A549 (cell line): ENCODE results near the gene SLCO4A1.

Experiments
- CBX8 ChIP-seq: fragments of 200-600 bp; sonication (generic); IDR thresholded peaks from 2 replicates; pipeline ENCODE4 v1.6.1; 2016
- FOSL2 ChIP-seq, 2 experiments: fragments of 450-650 bp in 1 of 2; fragments of >200 bp in 1 of 2; sonication (Bioruptor Twin) in 1 of 2; formaldehyde crosslinking; IDR thresholded peaks; 2 replicates each; pipeline versions ENCODE4 v1.5.0 to v1.6.1; 2016 to 2020; ENCODE audit warnings: mild to moderate bottlenecking in 1 of 2, moderate library complexity in 1 of 2
- HDAC2 ChIP-seq: fragments of 200-600 bp; sonication (generic); IDR thresholded peaks from 2 replicates; pipeline ENCODE4 v1.6.1; 2016
- JUN ChIP-seq, 2 experiments: fragments of >200 bp; sonication (Bioruptor Twin); formaldehyde crosslinking; IDR thresholded peaks; 2 replicates in 1 of 2; 3 replicates in 1 of 2; pipeline ENCODE4 v1.6.1; 2016 to 2017
- KDM5A ChIP-seq: fragments of 200-600 bp; sonication (generic); IDR thresholded peaks from 2 replicates; pipeline ENCODE4 v1.6.1; 2016; ENCODE audit warnings: antibody characterized with exemption, mild to moderate bottlenecking
- MYC ChIP-seq: IDR thresholded peaks from 2 replicates; pipeline ENCODE4 v1.6.1; 2012; ENCODE audit warnings: mild to moderate bottlenecking, inconsistent platforms, low read length, improper control_type of control experiment, borderline replicate concordance
- PHF8 ChIP-seq: fragments of 200-600 bp; sonication (generic); IDR thresholded peaks from 2 replicates; pipeline ENCODE4 v1.6.1; 2016; ENCODE audit warnings: low read depth, mild to moderate bottlenecking, antibody characterized with exemption, moderate library complexity, borderline replicate concordance
- POLR2A ChIP-seq: IDR thresholded peaks from 2 replicates; pipeline ENCODE4 v1.6.1; 2012; ENCODE audit warnings: mild to moderate bottlenecking, low read length
- POLR2AphosphoS2 ChIP-seq: conservative IDR thresholded peaks from 2 replicates; pipeline ENCODE4 v1.6.1; 2012; ENCODE audit warnings: low read length, improper control_type of control experiment, inconsistent platforms
- RCOR1 ChIP-seq: fragments of 150-350 bp; IDR thresholded peaks from 2 replicates; pipeline ENCODE4 v1.6.1; 2014; ENCODE audit warnings: antibody characterized with exemption, low read length, low read depth
- RNF2 ChIP-seq: fragments of 200-600 bp; sonication (generic); IDR thresholded peaks from 2 replicates; pipeline ENCODE4 v1.6.1; 2016; ENCODE audit warnings: low read depth, mild to moderate bottlenecking, antibody characterized with exemption, moderate library complexity, borderline replicate concordance
- TF ChIP-seq, protein P1 (sequence below): fragments of >200 bp; sonication (Bioruptor Twin); formaldehyde crosslinking; IDR thresholded peaks from 3 replicates; pipeline ENCODE4 v1.5.1; 2016
- TF ChIP-seq, protein P2 (sequence below): fragments of 150-350 bp; IDR thresholded peaks from 2 replicates; pipeline ENCODE4 v1.6.1; 2014; ENCODE audit warnings: low read depth, mild to moderate bottlenecking, low read length
- TF ChIP-seq, protein P3 (sequence below): IDR thresholded peaks from 2 replicates; pipeline ENCODE4 v1.6.1; 2012

DNA sequence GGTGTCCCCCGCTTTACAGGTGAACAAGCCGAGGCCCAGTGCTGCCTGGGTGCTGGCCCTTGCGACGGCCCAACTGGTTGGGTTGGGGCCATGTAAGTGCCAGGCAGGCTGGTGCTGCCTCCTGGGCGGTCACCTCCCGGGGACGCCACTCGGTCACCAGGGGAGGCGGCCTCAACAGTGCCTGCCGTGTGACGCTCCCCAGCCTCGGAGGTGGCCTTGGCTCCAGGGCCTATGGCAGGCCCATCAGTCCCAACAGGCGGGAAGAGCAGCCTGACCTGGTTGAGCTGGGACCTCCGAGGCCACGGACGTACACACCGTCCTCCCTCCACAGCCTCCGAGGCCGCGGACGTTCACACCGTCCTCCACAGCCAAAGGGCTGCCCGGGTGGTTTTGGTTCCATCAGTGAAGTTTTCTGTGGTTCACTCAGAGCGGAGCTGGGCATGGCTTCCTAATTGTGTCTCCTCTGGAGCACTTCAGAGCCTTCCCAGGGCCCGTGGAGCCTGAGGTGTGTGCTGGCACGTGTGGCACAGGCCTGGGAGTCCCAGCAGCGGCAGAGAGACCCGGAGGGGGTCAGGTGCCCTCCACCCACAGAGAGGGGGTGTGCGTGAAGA is 19.3 kb upstream of the SLCO4A1 start:
- TF ChIP-seq, protein P1, sequence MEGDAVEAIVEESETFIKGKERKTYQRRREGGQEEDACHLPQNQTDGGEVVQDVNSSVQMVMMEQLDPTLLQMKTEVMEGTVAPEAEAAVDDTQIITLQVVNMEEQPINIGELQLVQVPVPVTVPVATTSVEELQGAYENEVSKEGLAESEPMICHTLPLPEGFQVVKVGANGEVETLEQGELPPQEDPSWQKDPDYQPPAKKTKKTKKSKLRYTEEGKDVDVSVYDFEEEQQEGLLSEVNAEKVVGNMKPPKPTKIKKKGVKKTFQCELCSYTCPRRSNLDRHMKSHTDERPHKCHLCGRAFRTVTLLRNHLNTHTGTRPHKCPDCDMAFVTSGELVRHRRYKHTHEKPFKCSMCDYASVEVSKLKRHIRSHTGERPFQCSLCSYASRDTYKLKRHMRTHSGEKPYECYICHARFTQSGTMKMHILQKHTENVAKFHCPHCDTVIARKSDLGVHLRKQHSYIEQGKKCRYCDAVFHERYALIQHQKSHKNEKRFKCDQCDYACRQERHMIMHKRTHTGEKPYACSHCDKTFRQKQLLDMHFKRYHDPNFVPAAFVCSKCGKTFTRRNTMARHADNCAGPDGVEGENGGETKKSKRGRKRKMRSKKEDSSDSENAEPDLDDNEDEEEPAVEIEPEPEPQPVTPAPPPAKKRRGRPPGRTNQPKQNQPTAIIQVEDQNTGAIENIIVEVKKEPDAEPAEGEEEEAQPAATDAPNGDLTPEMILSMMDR: no peak
- TF ChIP-seq RNF2 (no peak), POLR2A (no peak), KDM5A (no peak), POLR2AphosphoS2 (no peak), CBX8 (no peak), RCOR1 (no peak), PHF8 (no peak), MYC (no peak), FOSL2 (IDR thresholded peaks at IDR 0.05) (no peak), FOSL2 (CRISPR knock-in tag; IDR thresholded peaks at IDR 0.05) (no peak), JUN (IDR thresholded peaks at IDR 0.05) (no peak), HDAC2 (no peak)
- TF ChIP-seq, protein P2, sequence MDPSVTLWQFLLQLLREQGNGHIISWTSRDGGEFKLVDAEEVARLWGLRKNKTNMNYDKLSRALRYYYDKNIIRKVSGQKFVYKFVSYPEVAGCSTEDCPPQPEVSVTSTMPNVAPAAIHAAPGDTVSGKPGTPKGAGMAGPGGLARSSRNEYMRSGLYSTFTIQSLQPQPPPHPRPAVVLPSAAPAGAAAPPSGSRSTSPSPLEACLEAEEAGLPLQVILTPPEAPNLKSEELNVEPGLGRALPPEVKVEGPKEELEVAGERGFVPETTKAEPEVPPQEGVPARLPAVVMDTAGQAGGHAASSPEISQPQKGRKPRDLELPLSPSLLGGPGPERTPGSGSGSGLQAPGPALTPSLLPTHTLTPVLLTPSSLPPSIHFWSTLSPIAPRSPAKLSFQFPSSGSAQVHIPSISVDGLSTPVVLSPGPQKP: no peak
- TF ChIP-seq, protein P3, sequence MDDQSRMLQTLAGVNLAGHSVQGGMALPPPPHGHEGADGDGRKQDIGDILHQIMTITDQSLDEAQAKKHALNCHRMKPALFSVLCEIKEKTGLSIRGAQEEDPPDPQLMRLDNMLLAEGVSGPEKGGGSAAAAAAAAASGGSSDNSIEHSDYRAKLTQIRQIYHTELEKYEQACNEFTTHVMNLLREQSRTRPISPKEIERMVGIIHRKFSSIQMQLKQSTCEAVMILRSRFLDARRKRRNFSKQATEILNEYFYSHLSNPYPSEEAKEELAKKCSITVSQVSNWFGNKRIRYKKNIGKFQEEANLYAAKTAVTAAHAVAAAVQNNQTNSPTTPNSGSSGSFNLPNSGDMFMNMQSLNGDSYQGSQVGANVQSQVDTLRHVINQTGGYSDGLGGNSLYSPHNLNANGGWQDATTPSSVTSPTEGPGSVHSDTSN: no peak
